Measurements from ENCODE around the gene XPO5. TPM values are rescaled to one million over a fixed set of nuclear protein-coding genes. Genes with fewer than 3 reads are reported as not detected.
A peak's percentile ranks its signal among the peaks of the same experiment; 100 is the strongest.

Gene XPO5
- total RNA-seq, 1 experiment from 2014 or later, result 77.4 TPM

GRCh38 chr6:43608310-43608763 is 32.5 kb upstream of the XPO5 start:
- BruUV-seq (replicated peaks), result no TSS peak
- Histone ChIP-seq H3K27me3 (ENCODE audit: insufficient read depth, low read length) (no peaks in the 10 kb centered on the region), H4K20me1 (ENCODE audit: insufficient read depth) (no peaks in the 10 kb centered on the region), H3K4me2 (ENCODE audit: low read length) (no peak overlapping the region), H3K9me3 (ENCODE audit: control insufficient read depth in 1 of 2, insufficient read depth in 1 of 2, low read depth in 1 of 2, low read length in 2 of 2) (no peaks in the 10 kb centered on the region), H3K9ac (ENCODE audit: low read length) (no peak overlapping the region), H3K4me3 (replicated peaks in 1 of 2; ENCODE audit: low read depth in 1 of 2, low read length in 2 of 2) (no peak overlapping the region), H3K27ac (ENCODE audit: low read depth, low read length) (no peak overlapping the region), H2AFZ (ENCODE audit: low read depth, low read length, poor library complexity, severe bottlenecking) (no peak overlapping the region), H3K9me2 (ENCODE audit: insufficient read depth) (no peaks in the 10 kb centered on the region), H3K4me1 (ENCODE audit: control insufficient read depth in 1 of 2, insufficient read depth in 2 of 2, low read length in 2 of 2) (peaks cover 0 to 5% of the 10 kb centered on the region in 2 experiments; a peak in 1 of 4 replicates), H3K36me3 (ENCODE audit: control insufficient read depth in 1 of 2, insufficient read depth in 2 of 2, low read length in 2 of 2) (peaks cover 21 to 26% of the 10 kb centered on the region in 2 experiments; a peak in 3 of 4 replicates), H3K79me2 (ENCODE audit: insufficient read depth, low read length) (no peaks in the 10 kb centered on the region)
- TF ChIP-seq CTCF (IDR thresholded peaks at IDR 0.05 in 2 of 3, conservative IDR thresholded peaks at IDR 0.05 in 1 of 3; ENCODE audit: borderline replicate concordance in 1 of 3, insufficient read depth in 1 of 3, low read depth in 2 of 3, low read length in 2 of 3) (peak; percentile 68 to 90 (median 85)), RAD21 (IDR thresholded peaks at IDR 0.05; ENCODE audit: low read depth) (peak; percentile 76), TCF7L2 (IDR thresholded peaks at IDR 0.05; ENCODE audit: borderline replicate concordance, extremely low read depth, insufficient read depth, insufficient read length) (no peak)
- RAD21 ChIA-PET (ENCODE audit: low non-redundant PET in 1 of 2, low total read pairs in 2 of 2, uncharacterized antibody in 2 of 2, unreplicated experiment in 2 of 2), result no interaction called here
- peak; percentile 87 for ATAC-seq
- POLR2A ChIA-PET, result no interaction called here
- CTCF ChIA-PET, result interaction anchor here (1.0 to 1.7 kb wide), 4 partner anchors 10 to 21 kb away, joined by 3 to 4 read pairs (median 4); partner anchors contain the start of gene GTPBP2
- intact Hi-C loops (cut with micrococcal nuclease), result loop anchor here (1.0 kb wide), 1 partner anchor 471 kb away; no protein-coding TSS in a partner anchor
- DNase-seq (ENCODE audit: low read depth, low spot score), result peak; percentile 73

GRCh38 chr6:43606019-43606418 is 30.2 kb upstream of the XPO5 start:
- Histone ChIP-seq H4K20me1 (ENCODE audit: insufficient read depth) (no peaks in the 10 kb centered on the region), H3K9me3 (ENCODE audit: control insufficient read depth in 1 of 2, insufficient read depth in 1 of 2, low read depth in 1 of 2, low read length in 2 of 2) (no peaks in the 10 kb centered on the region), H3K27ac (ENCODE audit: low read depth, low read length) (no peak overlapping the region), H2AFZ (ENCODE audit: low read depth, low read length, poor library complexity, severe bottlenecking) (no peak overlapping the region), H3K36me3 (ENCODE audit: control insufficient read depth in 1 of 2, insufficient read depth in 2 of 2, low read length in 2 of 2) (peaks cover 13 to 28% of the 10 kb centered on the region in 2 experiments), H3K27me3 (ENCODE audit: insufficient read depth, low read length) (no peaks in the 10 kb centered on the region), H3K4me2 (ENCODE audit: low read length) (no peak overlapping the region), H3K79me2 (ENCODE audit: insufficient read depth, low read length) (no peaks in the 10 kb centered on the region), H3K4me3 (replicated peaks in 1 of 2; ENCODE audit: low read depth in 1 of 2, low read length in 2 of 2) (no peak overlapping the region), H3K9me2 (ENCODE audit: insufficient read depth) (no peaks in the 10 kb centered on the region), H3K4me1 (ENCODE audit: control insufficient read depth in 1 of 2, insufficient read depth in 2 of 2, low read length in 2 of 2) (peaks cover 0 to 5% of the 10 kb centered on the region in 2 experiments; a peak in 1 of 4 replicates), H3K9ac (ENCODE audit: low read length) (no peak overlapping the region)
- ChIA-PET POLR2A (interaction anchor here (1.2 kb wide), 1 partner anchor 10 kb away, joined by 3 read pairs; no protein-coding TSS in a partner anchor), RAD21 (ENCODE audit: low non-redundant PET in 1 of 2, low total read pairs in 2 of 2, uncharacterized antibody in 2 of 2, unreplicated experiment in 2 of 2) (no interaction called here), CTCF (no interaction called here)
- no TSS peak for BruUV-seq (replicated peaks)
- ATAC-seq (no peak), DNase-seq (ENCODE audit: low read depth, low spot score) (no peak)
- TF ChIP-seq ATF3 (IDR thresholded peaks at IDR 0.05) (no peak), CTCF (IDR thresholded peaks at IDR 0.05 in 2 of 3, conservative IDR thresholded peaks at IDR 0.05 in 1 of 3; ENCODE audit: borderline replicate concordance in 1 of 3, insufficient read depth in 1 of 3, low read depth in 2 of 3, low read length in 2 of 3) (no peak), CEBPB (IDR thresholded peaks at IDR 0.05; ENCODE audit: low read depth) (no peak), POLR2A (IDR thresholded peaks at IDR 0.05; ENCODE audit: borderline replicate concordance, extremely low read depth, insufficient read depth, insufficient read length) (no peak), TCF7L2 (IDR thresholded peaks at IDR 0.05; ENCODE audit: borderline replicate concordance, extremely low read depth, insufficient read depth, insufficient read length) (no peak), SP1 (IDR thresholded peaks at IDR 0.05; ENCODE audit: low read depth) (no peak), POLR2AphosphoS5 (IDR thresholded peaks at IDR 0.05; ENCODE audit: low read depth, low read length) (no peak), ELF1 (IDR thresholded peaks at IDR 0.05; ENCODE audit: borderline replicate concordance, low read depth) (no peak), EZH2 (IDR thresholded peaks at IDR 0.05) (no peak), FOSL1 (IDR thresholded peaks at IDR 0.05; ENCODE audit: low read depth) (no peak), EGR1 (IDR thresholded peaks at IDR 0.05; ENCODE audit: low read depth) (no peak), CBX3 (IDR thresholded peaks at IDR 0.05; ENCODE audit: low read depth) (no peak), EZH2phosphoT487 (IDR thresholded peaks at IDR 0.05; ENCODE audit: borderline replicate concordance) (no peak), SRF (IDR thresholded peaks at IDR 0.05; ENCODE audit: low read depth) (no peak), SIN3A (IDR thresholded peaks at IDR 0.05; ENCODE audit: low read depth) (no peak)
- intact Hi-C loops (cut with micrococcal nuclease), result no loop called here

All from HCT116 (cell line).